HG03175 (cell line): Measurements from ENCODE around the gene UBE2B.
A peak's percentile ranks its signal among the peaks of the same experiment; 100 is the strongest.
"Not testable (repeated sequence)": the region's sequence is repeated elsewhere in the genome, so short reads cannot be mapped to it uniquely, and the experiment has no call there.

Source experiments
- ATAC-seq: cut with Tn5 transposase; IDR thresholded peaks from one replicate; pipeline ENCODE4 v1.9.1; 2021; ENCODE audit warnings: mild to moderate bottlenecking, moderate library complexity; ENCODE audit not compliant: unreplicated experiment

The UBE2B gene

GRCh38 chr5:134397196-134397595, 25.8 kb downstream of the UBE2B start:
- no peak for ATAC-seq

DNA sequence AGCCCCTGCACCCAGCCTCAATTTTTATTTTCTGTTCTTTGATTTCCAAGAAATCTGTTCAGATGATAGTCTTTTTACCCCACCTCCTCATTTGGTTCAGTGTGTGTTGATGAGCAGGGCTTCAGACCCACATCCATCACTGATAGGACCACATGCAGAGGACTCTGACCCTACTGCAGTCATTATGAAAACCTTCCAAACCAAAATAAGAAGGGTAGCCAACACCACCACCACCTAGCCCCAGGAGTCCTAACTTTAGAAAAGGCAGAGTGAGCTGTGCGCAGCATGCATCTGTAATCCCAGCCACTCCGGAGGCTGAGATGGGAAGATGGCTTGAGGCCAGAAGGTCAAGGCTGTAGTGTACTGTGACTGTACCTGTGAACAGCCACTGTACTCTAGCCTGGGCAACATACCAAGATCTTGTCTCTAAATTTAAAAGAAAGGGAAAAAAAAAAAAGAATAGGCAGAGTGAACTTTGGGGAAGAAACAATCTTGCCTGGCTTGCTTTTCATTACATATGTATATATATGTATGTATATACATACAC, 27.3 kb downstream of the UBE2B start:
- no peak for ATAC-seq

DNA sequence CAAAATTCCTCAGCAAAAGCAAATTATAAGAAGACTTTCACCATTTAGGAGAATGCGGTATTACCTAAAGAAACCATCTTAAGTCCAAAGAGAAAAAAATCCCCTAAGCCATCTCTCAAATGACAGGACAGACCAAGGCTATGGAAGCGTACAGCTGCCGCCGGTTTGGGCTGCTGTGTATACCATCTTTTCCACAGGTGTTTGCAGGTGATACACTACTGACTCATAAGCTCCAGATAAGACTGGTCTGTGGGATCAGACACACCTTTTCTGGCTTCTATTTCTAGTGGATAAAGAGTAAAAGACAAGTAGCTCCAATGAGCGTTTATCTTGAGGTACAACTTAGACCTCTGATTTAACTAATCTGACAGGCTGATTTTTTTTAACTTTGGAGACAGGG, 32.6 kb downstream of the UBE2B start:
- ATAC-seq = no peak

GRCh38 chr5:134406390-134406789, 35.0 kb downstream of the UBE2B start:
- ATAC-seq = no peak

- ATAC-seq = no peak
These were observed 38.0 kb downstream of the UBE2B start for GRCh38 chr5:134409321-134409720.

- ATAC-seq = no peak
These were observed 39.5 kb downstream of the UBE2B start for GRCh38 chr5:134410822-134411221.

DNA sequence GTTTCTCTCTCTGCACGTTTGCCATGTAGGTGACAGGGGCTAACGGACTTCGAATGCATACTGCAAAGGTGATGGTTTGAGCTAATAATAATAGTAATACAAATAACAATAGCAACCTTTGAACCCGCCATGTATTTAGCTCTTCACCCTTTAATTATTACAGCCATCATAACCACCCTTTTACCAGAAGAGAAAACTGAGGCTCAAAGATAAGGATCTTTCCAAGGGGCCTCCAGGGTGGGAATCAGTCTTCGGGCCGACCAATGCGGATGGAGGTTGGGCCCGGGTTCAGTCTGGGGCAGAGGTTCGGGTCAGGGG, 39.8 kb downstream of the UBE2B start:
- ATAC-seq = no peak

DNA sequence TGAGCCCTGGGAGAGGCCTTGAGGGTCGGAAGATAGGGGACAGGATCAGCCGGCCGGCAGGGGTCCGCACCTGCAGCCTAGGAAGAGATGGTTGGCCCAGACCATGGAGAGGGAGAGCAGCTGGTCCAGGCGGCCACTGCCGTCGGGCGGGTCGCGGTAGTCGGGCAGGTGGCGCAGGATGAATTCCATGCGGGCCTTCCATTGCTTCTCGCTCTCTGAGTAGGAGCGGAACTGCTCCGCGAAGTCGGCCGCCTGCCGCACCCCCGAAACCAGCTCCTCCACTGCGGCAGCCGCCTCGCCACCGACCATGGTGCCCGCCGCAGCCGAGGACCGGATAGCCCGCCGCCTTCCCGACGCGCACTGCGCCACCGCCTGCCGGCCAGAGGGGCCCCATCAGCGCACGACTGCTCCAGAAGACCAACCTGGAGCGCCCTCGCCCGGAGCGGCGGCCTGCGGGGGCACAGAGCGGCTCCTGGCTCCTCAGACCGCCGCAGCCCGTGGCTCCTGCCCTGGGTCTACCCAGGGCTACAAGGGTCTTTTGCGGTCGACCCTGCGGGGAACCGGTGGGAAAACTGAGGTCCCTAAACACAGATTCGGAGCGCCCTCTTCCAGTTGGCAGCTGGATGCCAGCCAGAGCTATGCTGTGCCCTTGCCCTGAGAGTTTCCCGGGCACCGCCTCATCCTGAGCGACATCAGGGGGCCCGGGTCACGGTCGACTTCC, 40.3 kb downstream of the UBE2B start, which contains the start of gene CDKN2AIPNL:
Gene CDKN2AIPNL (minus strand): TSS at position 336 of the 721 bp plus-strand sequence. CDS start 27 bp downstream, at position 309.
- peak; percentile 98 for ATAC-seq

DNA sequence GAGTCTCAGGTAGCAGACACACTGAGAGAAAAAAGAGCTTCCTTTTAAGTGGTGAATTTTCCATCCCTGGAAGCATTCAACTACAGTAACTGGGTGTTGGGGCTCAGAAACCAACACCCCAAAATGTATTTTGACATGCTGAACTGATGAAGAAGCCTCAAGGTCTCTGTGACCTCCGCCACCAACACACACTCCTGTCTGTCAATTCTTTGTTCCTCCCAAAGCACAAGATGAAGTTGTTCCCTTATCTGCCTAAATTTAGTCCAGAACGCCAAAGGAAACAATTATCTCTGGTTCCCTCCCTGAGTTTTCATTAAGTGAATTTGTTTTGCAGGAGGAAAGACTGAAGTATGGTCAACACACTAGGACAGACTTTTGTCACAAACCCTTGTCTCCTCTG, 41.7 kb downstream of the UBE2B start:
- no peak for ATAC-seq

- no peak for ATAC-seq
These were observed 46.3 kb downstream of the UBE2B start for GRCh38 chr5:134417707-134418106.

- ATAC-seq = no peak
These were observed 47.6 kb downstream of the UBE2B start for GRCh38 chr5:134418958-134419357.

DNA sequence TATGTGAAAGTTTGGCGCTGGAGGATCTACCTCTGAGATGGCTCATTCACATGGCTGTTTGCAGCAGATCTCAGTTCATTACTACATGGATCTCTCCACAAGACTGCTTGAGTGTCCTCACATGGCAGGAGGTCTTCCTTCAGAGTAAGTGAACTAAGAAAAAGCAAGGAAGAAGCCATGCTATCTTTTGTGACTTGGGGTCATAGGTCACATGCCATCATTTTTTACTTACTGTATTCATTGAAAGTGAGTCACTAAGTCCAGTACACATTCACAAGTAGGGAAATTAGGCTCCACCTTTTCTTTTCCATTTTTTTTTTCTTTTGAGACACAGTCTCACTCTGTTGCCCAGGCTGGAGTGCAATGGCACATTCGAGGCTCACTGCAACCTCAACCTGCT, 49.0 kb downstream of the UBE2B start:
- no peak for ATAC-seq

DNA sequence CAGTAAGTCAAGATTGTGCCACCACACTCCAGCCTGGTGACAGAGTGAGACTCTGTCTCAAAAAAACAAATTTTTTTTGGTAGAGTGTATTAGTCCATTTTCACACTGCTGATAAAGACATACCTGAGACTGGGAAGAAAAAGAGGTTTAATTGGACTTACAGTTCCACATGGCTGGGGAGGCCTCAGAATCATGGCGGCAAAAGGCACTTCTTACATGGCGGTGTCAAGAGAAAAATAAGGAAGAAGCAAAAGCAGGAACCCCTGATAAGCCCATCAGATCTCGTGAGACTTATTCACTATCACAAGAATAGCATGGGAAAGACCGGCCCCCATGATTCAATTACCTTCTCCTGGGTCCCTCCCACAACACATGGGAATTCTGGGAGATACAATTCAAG, 49.7 kb downstream of the UBE2B start:
- not testable (repeated sequence) for ATAC-seq

DNA sequence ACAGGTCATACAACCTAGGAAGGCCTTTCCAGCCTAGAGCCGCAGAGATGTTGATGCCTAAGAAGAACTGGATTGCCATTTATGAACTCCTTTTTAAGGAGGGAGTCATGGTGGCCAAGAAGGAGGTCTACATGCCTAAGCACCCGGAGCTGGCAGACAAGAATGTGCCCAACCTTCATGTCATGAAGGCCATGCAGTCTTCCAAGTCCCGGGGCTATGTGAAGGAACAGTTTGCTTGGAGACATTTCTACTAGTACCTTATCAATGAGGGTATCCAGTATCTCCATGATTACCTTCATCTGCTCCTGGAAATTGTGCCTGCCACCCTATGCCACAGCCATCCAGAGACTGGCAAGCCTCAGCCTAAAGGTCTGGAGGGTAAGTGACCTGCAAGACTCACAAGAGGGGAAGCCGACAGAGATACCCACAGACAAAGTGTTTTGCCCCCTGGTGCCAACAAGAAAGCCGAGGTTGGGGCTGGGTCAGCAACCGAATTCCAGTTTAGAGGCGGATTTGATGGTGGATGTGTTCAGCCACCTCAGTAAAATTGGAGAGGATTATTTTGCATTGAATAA, 51.5 kb downstream of the UBE2B start:
- no peak for ATAC-seq

GRCh38 chr5:134423376-134423775, 52.0 kb downstream of the UBE2B start:
- no peak for ATAC-seq

DNA sequence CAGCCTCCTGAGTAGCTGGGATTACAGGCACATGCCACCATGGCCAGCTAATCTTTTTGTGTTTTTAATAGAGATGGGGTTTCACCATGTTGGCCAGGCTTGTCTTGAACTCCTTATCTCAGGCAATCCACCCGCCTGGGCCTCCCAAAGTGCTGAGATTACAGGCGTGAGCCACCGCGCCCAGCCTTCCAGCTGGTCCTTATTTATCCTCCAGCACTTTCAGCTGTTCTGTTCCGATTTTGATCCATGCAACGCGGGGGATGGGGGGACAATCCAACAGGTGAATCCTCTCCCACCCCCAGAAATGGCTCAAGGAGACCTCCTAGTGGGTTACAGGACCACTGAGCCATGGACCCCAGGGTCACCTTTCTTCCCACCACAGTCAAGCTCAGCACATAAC, 55.0 kb downstream of the UBE2B start:
- no peak for ATAC-seq

DNA sequence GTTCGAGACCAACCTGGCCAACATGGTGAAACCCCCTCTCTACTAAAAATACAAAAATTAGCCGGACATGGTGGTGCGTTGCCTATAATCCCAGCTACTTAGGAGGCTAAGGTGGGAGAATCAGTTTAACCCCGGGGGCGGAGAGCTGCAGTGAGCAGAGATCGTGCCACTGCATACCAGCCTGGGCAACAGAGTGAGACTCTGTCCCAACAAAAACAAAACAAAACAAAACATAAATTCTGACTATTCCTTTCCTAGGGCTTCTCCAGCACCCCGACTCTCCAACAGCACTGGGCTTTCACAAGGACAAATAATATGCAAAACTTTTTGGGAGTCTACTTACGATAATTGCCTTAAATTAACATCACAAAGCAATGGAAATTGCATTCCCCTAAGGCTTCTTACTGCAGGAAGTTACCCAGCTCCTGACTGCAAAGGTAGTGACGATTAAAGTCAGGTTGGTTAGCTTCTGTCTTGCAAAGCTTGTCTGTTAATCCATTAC, 56.2 kb downstream of the UBE2B start:
- no peak for ATAC-seq

- no peak for ATAC-seq
These were observed 58.7 kb downstream of the UBE2B start for GRCh38 chr5:134430001-134430569.

DNA sequence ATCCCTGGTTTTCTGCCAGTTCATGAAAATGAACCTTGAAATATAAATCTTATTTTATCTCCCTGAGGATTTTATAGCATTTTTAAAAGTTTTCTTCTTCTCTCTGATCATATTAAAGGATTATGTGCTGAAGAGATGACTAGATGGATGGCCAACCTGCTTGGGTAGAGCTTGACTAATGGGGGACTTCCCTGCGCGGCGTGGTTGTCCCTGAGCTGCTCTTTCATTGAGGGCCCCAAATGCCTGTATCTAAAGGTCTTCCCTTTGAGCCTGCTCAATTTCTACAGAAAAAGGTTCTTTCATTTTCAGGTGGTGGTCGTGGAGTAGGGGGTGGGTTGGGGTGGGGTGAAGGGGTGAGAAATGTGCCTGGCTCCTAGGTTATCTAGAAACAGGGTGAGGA, 60.8 kb downstream of the UBE2B start:
- ATAC-seq = no peak

GRCh38 chr5:134432677-134433359, 61.4 kb downstream of the UBE2B start:
- ATAC-seq = no peak

DNA sequence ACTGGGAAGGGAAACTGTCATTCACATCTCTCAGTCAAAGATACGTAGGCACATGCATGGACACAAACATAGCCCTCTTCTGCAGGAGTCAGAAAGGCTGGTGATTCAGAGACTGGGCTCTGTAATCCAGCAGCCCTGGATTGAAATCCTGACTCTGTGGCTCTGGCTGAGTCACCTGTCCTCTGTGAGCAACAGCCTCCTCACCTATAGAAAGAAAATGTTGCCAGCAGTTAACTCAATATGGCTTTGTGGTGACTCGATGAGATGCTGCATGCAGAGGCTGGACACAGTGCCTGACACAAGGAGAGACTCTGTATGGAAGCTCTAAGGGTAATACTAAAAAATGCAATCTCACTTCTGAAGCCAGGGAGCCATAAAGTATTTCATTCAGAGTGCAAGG, 64.2 kb downstream of the UBE2B start:
- ATAC-seq = no peak
